Stimulated activated CD4-positive, alpha-beta T cell treated with anti-CD3 and anti-CD28 coated beads, Interleukin-1b, Interleukin-23, amount 100 ng/mL, for 1 hour (primary cell): Measurements from ENCODE around the gene DSCAML1.

Experiments
- DNase-seq, 2 donors: peaks; one replicate each; pipeline ENCODE4 v3.0.0-alpha.2; 2020; ENCODE audit warnings: low read depth in 2 of 2

The DSCAML1 gene

GRCh38 chr11:117614728-117615127, 182.3 kb downstream of the DSCAML1 start:
- DNase-seq, result no peak

GRCh38 chr11:117613521-117613920, 183.5 kb downstream of the DSCAML1 start:
- DNase-seq, result no peak

GRCh38 chr11:117612177-117612576, 184.8 kb downstream of the DSCAML1 start:
- DNase-seq, result no peak

- DNase-seq, result no peak
Observed at GRCh38 chr11:117610901-117611300, 186.1 kb downstream of the DSCAML1 start.

- no peak for DNase-seq
Observed at GRCh38 chr11:117610045-117610444, 187.0 kb downstream of the DSCAML1 start.

- DNase-seq, result no peak
Observed at GRCh38 chr11:117607449-117607848, 189.6 kb downstream of the DSCAML1 start.

GRCh38 chr11:117606790-117607189, 190.2 kb downstream of the DSCAML1 start:
- DNase-seq, result no peak

GRCh38 chr11:117606211-117606610, 190.8 kb downstream of the DSCAML1 start:
- DNase-seq, result no peak

- DNase-seq, result no peak
Observed at GRCh38 chr11:117605331-117605730, 191.7 kb downstream of the DSCAML1 start.

- DNase-seq, result no peak
Observed at GRCh38 chr11:117604336-117604995, 192.6 kb downstream of the DSCAML1 start.

GRCh38 chr11:117603932-117604331, 193.1 kb downstream of the DSCAML1 start:
- no peak for DNase-seq

GRCh38 chr11:117601006-117601708, 195.9 kb downstream of the DSCAML1 start:
- DNase-seq, result no peak

GRCh38 chr11:117600234-117600783, 196.7 kb downstream of the DSCAML1 start:
- no peak for DNase-seq

- no peak for DNase-seq
Observed at GRCh38 chr11:117597071-117597470, 199.9 kb downstream of the DSCAML1 start.

- DNase-seq, result no peak
Observed at GRCh38 chr11:117595440-117595839, 201.6 kb downstream of the DSCAML1 start.

GRCh38 chr11:117594721-117595120, 202.3 kb downstream of the DSCAML1 start:
- no peak for DNase-seq

GRCh38 chr11:117593065-117593464, 204.0 kb downstream of the DSCAML1 start:
- DNase-seq, result no peak

GRCh38 chr11:117591316-117592039, 205.5 kb downstream of the DSCAML1 start:
- no peak for DNase-seq

GRCh38 chr11:117589063-117589462, 208.0 kb downstream of the DSCAML1 start:
- DNase-seq, result no peak

GRCh38 chr11:117588166-117588810, 208.7 kb downstream of the DSCAML1 start:
- no peak for DNase-seq

GRCh38 chr11:117587416-117587815, 209.6 kb downstream of the DSCAML1 start:
- no peak for DNase-seq

GRCh38 chr11:117586392-117586791, 210.6 kb downstream of the DSCAML1 start:
- DNase-seq, result no peak
